Liver (tissue), 3 donors: ENCODE data around the gene GALC.

Experiments used
- ATF3 ChIP-seq: IDR thresholded peaks from 2 replicates; pipeline ENCODE4 v1.6.1; 2016; ENCODE audit warnings: antibody characterized with exemption
- CTCF ChIP-seq: fragments of 150-350 bp; IDR thresholded peaks from 2 replicates; pipeline ENCODE4 v1.5.1; 2017; ENCODE audit warnings: improper control_type of control experiment, low read depth, low read length; ENCODE audit not compliant: missing input control
- EGR1 ChIP-seq, 2 donors: IDR thresholded peaks; 2 replicates each; pipeline ENCODE4 v1.6.1; 2016 to 2018; ENCODE audit warnings: antibody characterized with exemption in 2 of 2, low read depth in 2 of 2
- FOXA1 ChIP-seq: IDR thresholded peaks from 2 replicates; pipeline ENCODE4 v1.6.1; 2016; ENCODE audit warnings: antibody characterized with exemption
- GABPA ChIP-seq, 2 donors: IDR thresholded peaks in 1 of 2; conservative IDR thresholded peaks in 1 of 2; 2 replicates each; pipeline ENCODE4 v1.6.1; 2016; ENCODE audit warnings: antibody characterized with exemption in 2 of 2, mild to moderate bottlenecking in 1 of 2, moderate library complexity in 1 of 2
- HNF4A ChIP-seq, 2 donors: conservative IDR thresholded peaks; 2 replicates each; pipeline ENCODE4 v1.6.1; 2016; ENCODE audit warnings: antibody characterized with exemption in 2 of 2, mild to moderate bottlenecking in 2 of 2
- MAX ChIP-seq: IDR thresholded peaks from 2 replicates; pipeline ENCODE4 v1.6.1; 2016; ENCODE audit warnings: antibody characterized with exemption
- RAD21 ChIP-seq, 2 donors: IDR thresholded peaks; 2 replicates each; pipeline ENCODE4 v1.6.1; 2016; ENCODE audit warnings: antibody characterized with exemption in 2 of 2, mild to moderate bottlenecking in 2 of 2
- RXRA ChIP-seq, 2 donors: IDR thresholded peaks; 2 replicates each; pipeline ENCODE4 v1.6.1; 2017 to 2018; ENCODE audit warnings: antibody characterized with exemption in 2 of 2, mild to moderate bottlenecking in 1 of 2
- SP1 ChIP-seq: IDR thresholded peaks from 2 replicates; pipeline ENCODE4 v1.6.1; 2018; ENCODE audit warnings: antibody characterized with exemption, mild to moderate bottlenecking
- TAF1 ChIP-seq: conservative IDR thresholded peaks from 2 replicates; pipeline ENCODE4 v1.6.1; 2016; ENCODE audit warnings: antibody characterized with exemption, mild to moderate bottlenecking
- YY1 ChIP-seq: IDR thresholded peaks from 2 replicates; pipeline ENCODE4 v1.6.1; 2016; ENCODE audit warnings: antibody characterized with exemption, mild to moderate bottlenecking
- TF ChIP-seq, protein P1 (sequence below): IDR thresholded peaks from 2 replicates; pipeline ENCODE4 v1.6.1; 2016; ENCODE audit warnings: antibody characterized with exemption, mild to moderate bottlenecking
- donor health status: healthy.
- donor health status: healthy.

DNA sequence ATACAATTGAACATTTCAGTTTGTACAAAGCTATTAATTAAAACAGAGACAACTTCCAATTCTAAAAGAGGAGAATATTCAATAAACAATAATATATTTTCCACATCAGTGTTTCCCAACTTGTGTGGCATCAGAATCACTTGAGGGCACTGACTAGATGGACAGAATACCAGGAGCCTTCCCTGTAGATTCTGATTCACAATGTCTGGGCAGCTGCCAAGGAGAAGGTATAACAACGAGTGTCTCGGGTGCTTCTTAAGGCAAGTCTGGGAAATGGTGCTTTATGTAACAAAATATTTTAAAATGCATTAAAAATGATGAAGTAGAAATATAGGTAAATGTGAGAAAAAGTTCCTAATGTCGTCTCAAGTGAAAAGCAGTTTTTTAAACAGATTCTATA, 26.2 kb downstream of the GALC start:
- TF ChIP-seq CTCF: no peak
- no peak for TF ChIP-seq HNF4A (conservative IDR thresholded peaks at IDR 0.05)
- TF ChIP-seq MAX: no peak
- TF ChIP-seq TAF1: no peak
- no peak for TF ChIP-seq RAD21 (IDR thresholded peaks at IDR 0.05)
- no peak for TF ChIP-seq EGR1 (IDR thresholded peaks at IDR 0.05; ENCODE audit: low read depth in 2 of 2)
- no peak for TF ChIP-seq GABPA (IDR thresholded peaks at IDR 0.05 in 1 of 2, conservative IDR thresholded peaks at IDR 0.05 in 1 of 2)
- no peak for TF ChIP-seq FOXA1
- no peak for TF ChIP-seq ATF3
- TF ChIP-seq, protein P1, sequence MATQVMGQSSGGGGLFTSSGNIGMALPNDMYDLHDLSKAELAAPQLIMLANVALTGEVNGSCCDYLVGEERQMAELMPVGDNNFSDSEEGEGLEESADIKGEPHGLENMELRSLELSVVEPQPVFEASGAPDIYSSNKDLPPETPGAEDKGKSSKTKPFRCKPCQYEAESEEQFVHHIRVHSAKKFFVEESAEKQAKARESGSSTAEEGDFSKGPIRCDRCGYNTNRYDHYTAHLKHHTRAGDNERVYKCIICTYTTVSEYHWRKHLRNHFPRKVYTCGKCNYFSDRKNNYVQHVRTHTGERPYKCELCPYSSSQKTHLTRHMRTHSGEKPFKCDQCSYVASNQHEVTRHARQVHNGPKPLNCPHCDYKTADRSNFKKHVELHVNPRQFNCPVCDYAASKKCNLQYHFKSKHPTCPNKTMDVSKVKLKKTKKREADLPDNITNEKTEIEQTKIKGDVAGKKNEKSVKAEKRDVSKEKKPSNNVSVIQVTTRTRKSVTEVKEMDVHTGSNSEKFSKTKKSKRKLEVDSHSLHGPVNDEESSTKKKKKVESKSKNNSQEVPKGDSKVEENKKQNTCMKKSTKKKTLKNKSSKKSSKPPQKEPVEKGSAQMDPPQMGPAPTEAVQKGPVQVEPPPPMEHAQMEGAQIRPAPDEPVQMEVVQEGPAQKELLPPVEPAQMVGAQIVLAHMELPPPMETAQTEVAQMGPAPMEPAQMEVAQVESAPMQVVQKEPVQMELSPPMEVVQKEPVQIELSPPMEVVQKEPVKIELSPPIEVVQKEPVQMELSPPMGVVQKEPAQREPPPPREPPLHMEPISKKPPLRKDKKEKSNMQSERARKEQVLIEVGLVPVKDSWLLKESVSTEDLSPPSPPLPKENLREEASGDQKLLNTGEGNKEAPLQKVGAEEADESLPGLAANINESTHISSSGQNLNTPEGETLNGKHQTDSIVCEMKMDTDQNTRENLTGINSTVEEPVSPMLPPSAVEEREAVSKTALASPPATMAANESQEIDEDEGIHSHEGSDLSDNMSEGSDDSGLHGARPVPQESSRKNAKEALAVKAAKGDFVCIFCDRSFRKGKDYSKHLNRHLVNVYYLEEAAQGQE: no peak
- no peak for TF ChIP-seq SP1
- TF ChIP-seq YY1: no peak
- TF ChIP-seq RXRA (IDR thresholded peaks at IDR 0.05): no peak
